OCI-LY7 (cell line): Measurements from ENCODE around the gene SAFB2.

ENCODE experiments used
- CTCF ChIP-seq: fragments of 200-600 bp; sonication (generic); conservative IDR thresholded peaks from 2 replicates; pipeline ENCODE4 v1.5.1; 2014; ENCODE audit warnings: mild to moderate bottlenecking, antibody characterized with exemption, low read length, moderate library complexity, mixed read lengths
- EZH2phosphoT487 ChIP-seq: fragments of 200-600 bp; sonication (generic); IDR thresholded peaks from 2 replicates; pipeline ENCODE4 v1.6.1; 2018; ENCODE audit warnings: low read depth, borderline replicate concordance, mild to moderate bottlenecking, mixed run types, antibody characterized with exemption, low read length, moderate library complexity, mixed read lengths

- TF ChIP-seq CTCF (peak; percentile 76), EZH2phosphoT487 (no peak)
These were observed 74.7 kb downstream of the SAFB2 start for GRCh38 chr19:5547881-5548280.
